Measurements from ENCODE around the gene PARP9.

- TF ChIP-seq CTCF (IDR thresholded peaks at IDR 0.05) (no peak), POLR2AphosphoS5 (IDR thresholded peaks at IDR 0.05) (no peak)
These were observed 4.7 kb upstream of the PARP9 start for GRCh38 chr3:122568755-122569154.

Data from suprapubic skin (tissue), 3 donors.